Trophoblast cell (in vitro differentiated cells and primary cell): ENCODE measurements around the gene GADL1.

Source experiments
- DNase-seq, 2 donors: peaks; one replicate each; pipeline ENCODE4 v3.0.0-alpha.2; 2016
- H2AFZ ChIP-seq: 2 replicates; pipeline ENCODE4 v1.6.1; 2013; ENCODE audit warnings: low read length, moderate library complexity, mild to moderate bottlenecking; ENCODE audit not compliant: insufficient read depth, poor library complexity
- H2AK5ac ChIP-seq: 2 replicates; pipeline ENCODE4 v1.6.1; 2013; ENCODE audit warnings: mild to moderate bottlenecking, low read length
- H2BK120ac ChIP-seq: 2 replicates; pipeline ENCODE4 v1.6.1; 2013; ENCODE audit warnings: low read length, mild to moderate bottlenecking, moderate library complexity; ENCODE audit not compliant: insufficient read depth, poor library complexity
- H2BK12ac ChIP-seq: 2 replicates; pipeline ENCODE4 v1.6.1; 2013; ENCODE audit warnings: mild to moderate bottlenecking, low read length, moderate library complexity
- H2BK5ac ChIP-seq: 2 replicates; pipeline ENCODE4 v1.6.1; 2013; ENCODE audit warnings: low read length, low read depth, moderate library complexity, mild to moderate bottlenecking; ENCODE audit not compliant: poor library complexity
- H3K14ac ChIP-seq: 2 replicates; pipeline ENCODE4 v1.6.1; 2013; ENCODE audit warnings: mild to moderate bottlenecking, low read length
- H3K18ac ChIP-seq: 2 replicates; pipeline ENCODE4 v1.6.1; 2013; ENCODE audit warnings: mild to moderate bottlenecking, low read length
- H3K23ac ChIP-seq: 2 replicates; pipeline ENCODE4 v1.6.1; 2013; ENCODE audit warnings: low read length
- H3K27ac ChIP-seq: 2 replicates; pipeline ENCODE4 v1.5.1; 2013; ENCODE audit warnings: low read depth, mild to moderate bottlenecking, inconsistent platforms, low read length, moderate library complexity
- H3K27me3 ChIP-seq: 2 replicates; pipeline ENCODE4 v1.6.1; 2013; ENCODE audit warnings: inconsistent platforms, mild to moderate bottlenecking, low read length, moderate library complexity; ENCODE audit not compliant: insufficient read depth
- H3K36me3 ChIP-seq, 2 experiments: 1 replicate in 1 of 2; 2 replicates in 1 of 2; pipeline ENCODE4 v1.6.1; 2013; ENCODE audit warnings: low read length in 2 of 2, mild to moderate bottlenecking in 2 of 2, moderate library complexity in 1 of 2; ENCODE audit not compliant: insufficient read depth in 2 of 2, control insufficient read depth in 1 of 2
- H3K4ac ChIP-seq: 2 replicates; pipeline ENCODE4 v1.6.1; 2013; ENCODE audit warnings: low read depth, mild to moderate bottlenecking, low read length, moderate library complexity
- H3K4me1 ChIP-seq, 2 experiments: 1 replicate in 1 of 2; 2 replicates in 1 of 2; pipeline ENCODE4 v1.6.1; 2013; ENCODE audit warnings: low read length in 2 of 2, mild to moderate bottlenecking in 2 of 2, moderate library complexity in 1 of 2; ENCODE audit not compliant: insufficient read depth in 2 of 2, control insufficient read depth in 1 of 2
- H3K4me2 ChIP-seq: 2 replicates; pipeline ENCODE4 v1.6.1; 2013; ENCODE audit warnings: inconsistent platforms, mild to moderate bottlenecking, low read length, moderate library complexity
- H3K4me3 ChIP-seq: 2 replicates; pipeline ENCODE4 v1.5.1; 2013; ENCODE audit warnings: mild to moderate bottlenecking, low read depth, low read length, inconsistent platforms
- H3K79me1 ChIP-seq: one replicate; pipeline ENCODE4 v1.6.1; 2013; ENCODE audit warnings: low read length
- H3K79me2 ChIP-seq: 2 replicates; pipeline ENCODE4 v1.6.1; 2013; ENCODE audit warnings: low read length, mild to moderate bottlenecking; ENCODE audit not compliant: control insufficient read depth, insufficient read depth, poor library complexity
- H3K9ac ChIP-seq: 2 replicates; pipeline ENCODE4 v1.6.1; 2013; ENCODE audit warnings: mild to moderate bottlenecking, low read length
- H3K9me3 ChIP-seq: 2 replicates; pipeline ENCODE4 v1.6.1; 2013; ENCODE audit warnings: low read depth, mild to moderate bottlenecking, control low read depth, inconsistent platforms, low read length; ENCODE audit not compliant: insufficient read depth
- H4K12ac ChIP-seq: 2 replicates; pipeline ENCODE4 v1.6.1; 2013; ENCODE audit warnings: low read depth, mild to moderate bottlenecking, low read length, moderate library complexity
- H4K8ac ChIP-seq: 2 replicates; pipeline ENCODE4 v1.6.1; 2013; ENCODE audit warnings: low read depth, mild to moderate bottlenecking, low read length, moderate library complexity
- H4K91ac ChIP-seq: one replicate; pipeline ENCODE4 v1.6.1; 2013; ENCODE audit warnings: low read depth, mild to moderate bottlenecking, low read length, moderate library complexity
- WGBS: extraction: QIAGEN DNeasy Blood & Tissue Kit; methylation state at CpG from one replicate; pipeline ENCODE4 v1.1.7; 2013; ENCODE audit warnings: missing lambda C conversion rate; ENCODE audit not compliant: insufficient read length, insufficient coverage; ENCODE audit errors: extremely low coverage; 5-methylcytosine and 5-hydroxymethylcytosine counted together

The GADL1 gene

DNA sequence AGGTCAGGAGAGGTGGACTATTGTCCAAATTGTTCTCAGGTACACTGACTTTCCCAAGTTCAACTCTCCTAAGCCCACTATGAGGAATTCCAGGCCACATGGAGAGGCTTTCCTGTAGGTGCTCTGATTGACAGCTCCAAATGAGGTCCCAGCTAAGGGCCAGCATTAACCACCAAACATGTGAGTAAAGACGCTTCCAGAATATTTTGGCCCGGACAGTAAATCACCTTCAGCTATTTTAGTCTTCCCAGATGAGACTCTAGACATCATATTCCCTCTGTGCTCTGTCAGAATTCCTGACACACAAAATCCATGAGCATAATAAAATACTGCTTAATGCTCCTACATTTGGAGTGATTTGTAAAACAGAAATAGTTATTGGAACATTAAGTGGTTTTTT lies 152.6 kb downstream of the GADL1 start:
- Histone ChIP-seq H2BK120ac (no peak overlapping the region), H2AFZ (no peak overlapping the region), H3K36me3 (no peaks in the 10 kb centered on the region), H3K27me3 (no peaks in the 10 kb centered on the region), H3K4ac (no peak overlapping the region), H3K23ac (no peak overlapping the region), H4K12ac (no peak overlapping the region), H2BK12ac (no peak overlapping the region), H3K4me2 (no peak overlapping the region), H3K79me2 (no peaks in the 10 kb centered on the region), H3K27ac (no peak overlapping the region), H3K4me3 (no peak overlapping the region), H3K9me3 (no peaks in the 10 kb centered on the region), H2AK5ac (no peak overlapping the region), H3K4me1 (no peaks in the 10 kb centered on the region), H2BK5ac (no peak overlapping the region), H4K91ac (no peak overlapping the region), H4K8ac (no peak overlapping the region), H3K18ac (no peak overlapping the region), H3K9ac (no peak overlapping the region), H3K14ac (no peak overlapping the region), H3K79me1 (no peaks in the 10 kb centered on the region)
- DNase-seq: no peak
- no CpG with 5 or more reads among the region's 2 CpGs for WGBS

DNA sequence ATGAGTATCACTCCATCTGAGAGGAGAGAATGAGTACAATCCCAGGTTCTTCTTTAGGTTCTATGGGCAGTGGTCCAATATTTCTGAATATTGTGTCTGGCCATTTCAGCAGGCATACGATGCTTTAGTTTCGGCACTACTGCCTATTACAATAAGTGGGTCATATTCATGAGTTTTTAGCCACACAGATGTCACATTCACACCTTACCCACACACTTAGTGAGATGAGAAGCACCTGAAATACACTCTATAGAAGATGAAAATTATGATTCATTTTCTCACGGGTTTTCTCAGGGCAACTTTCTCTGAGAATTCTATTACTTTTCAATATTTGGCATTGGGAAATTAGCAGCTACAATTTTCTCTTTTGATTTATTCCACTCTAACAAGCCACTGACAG lies 155.9 kb downstream of the GADL1 start:
- H3K23ac ChIP-seq: no peak overlapping the region
- no peak overlapping the region for H2BK5ac ChIP-seq
- no peak overlapping the region for H3K4me3 ChIP-seq
- no peak overlapping the region for H4K91ac ChIP-seq
- H3K9me3 ChIP-seq: no peaks in the 10 kb centered on the region
- no peak overlapping the region for H2BK12ac ChIP-seq
- H2BK120ac ChIP-seq: no peak overlapping the region
- no peak overlapping the region for H2AFZ ChIP-seq
- no peak overlapping the region for H3K18ac ChIP-seq
- no peak overlapping the region for H3K9ac ChIP-seq
- no peaks in the 10 kb centered on the region for H3K36me3 ChIP-seq
- no peaks in the 10 kb centered on the region for H3K79me1 ChIP-seq
- no peak overlapping the region for H3K14ac ChIP-seq
- H4K12ac ChIP-seq: no peak overlapping the region
- H3K4me1 ChIP-seq: no peaks in the 10 kb centered on the region
- no CpG with 5 or more reads among the region's 3 CpGs for WGBS
- no peak for DNase-seq
- no peak overlapping the region for H3K4ac ChIP-seq
- no peak overlapping the region for H2AK5ac ChIP-seq
- no peak overlapping the region for H3K27ac ChIP-seq
- H4K8ac ChIP-seq: no peak overlapping the region
- no peaks in the 10 kb centered on the region for H3K27me3 ChIP-seq
- no peaks in the 10 kb centered on the region for H3K79me2 ChIP-seq
- no peak overlapping the region for H3K4me2 ChIP-seq

DNA sequence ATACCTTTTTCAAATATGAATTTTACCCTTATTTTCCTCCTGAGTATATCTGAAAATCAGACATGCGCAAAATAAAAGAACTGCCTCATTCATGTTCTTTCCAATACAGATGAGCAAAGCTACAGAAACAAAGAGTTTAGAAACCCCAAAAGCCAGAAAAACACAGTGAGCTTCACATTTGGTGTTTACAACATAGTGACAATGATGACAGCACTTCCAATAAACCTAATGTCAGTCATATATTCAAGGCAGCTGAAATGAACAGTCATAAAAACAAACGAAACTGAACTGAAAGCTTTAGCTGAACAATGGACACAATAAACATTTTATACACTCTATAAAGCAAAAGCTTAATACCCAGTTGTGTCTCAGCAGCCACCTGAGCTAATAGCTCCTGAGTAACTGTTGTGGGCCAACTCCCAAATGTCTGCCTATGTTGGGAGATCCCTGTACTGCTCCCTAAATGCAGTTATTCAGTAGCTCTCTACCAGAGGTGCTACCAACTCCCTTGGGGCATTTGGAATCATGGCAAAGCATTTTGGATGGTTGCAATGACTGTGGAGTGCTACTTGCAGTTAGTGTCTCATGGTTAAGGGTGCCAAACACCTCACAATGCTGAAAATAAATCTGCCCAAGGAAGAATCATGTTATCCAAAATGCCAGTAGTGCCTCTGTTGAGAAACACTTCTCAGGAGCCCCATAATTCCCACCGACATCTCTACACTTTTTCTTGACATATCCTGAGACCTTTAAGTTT lies 156.5 kb downstream of the GADL1 start:
- Histone ChIP-seq H3K9me3 (no peaks in the 10 kb centered on the region), H3K79me2 (no peaks in the 10 kb centered on the region), H4K12ac (no peak overlapping the region), H2AFZ (no peak overlapping the region), H3K79me1 (no peaks in the 10 kb centered on the region), H3K9ac (no peak overlapping the region), H3K4me1 (no peaks in the 10 kb centered on the region), H4K91ac (no peak overlapping the region), H3K4me2 (no peak overlapping the region), H2BK5ac (no peak overlapping the region), H3K14ac (no peak overlapping the region), H2BK120ac (no peak overlapping the region), H4K8ac (no peak overlapping the region), H3K18ac (no peak overlapping the region), H3K27me3 (no peaks in the 10 kb centered on the region), H2AK5ac (no peak overlapping the region), H3K4me3 (no peak overlapping the region), H3K23ac (no peak overlapping the region), H3K36me3 (no peaks in the 10 kb centered on the region), H2BK12ac (no peak overlapping the region), H3K4ac (no peak overlapping the region), H3K27ac (no peak overlapping the region)
- no peak for DNase-seq
- WGBS: no CpG with 5 or more reads among the region's 3 CpGs

DNA sequence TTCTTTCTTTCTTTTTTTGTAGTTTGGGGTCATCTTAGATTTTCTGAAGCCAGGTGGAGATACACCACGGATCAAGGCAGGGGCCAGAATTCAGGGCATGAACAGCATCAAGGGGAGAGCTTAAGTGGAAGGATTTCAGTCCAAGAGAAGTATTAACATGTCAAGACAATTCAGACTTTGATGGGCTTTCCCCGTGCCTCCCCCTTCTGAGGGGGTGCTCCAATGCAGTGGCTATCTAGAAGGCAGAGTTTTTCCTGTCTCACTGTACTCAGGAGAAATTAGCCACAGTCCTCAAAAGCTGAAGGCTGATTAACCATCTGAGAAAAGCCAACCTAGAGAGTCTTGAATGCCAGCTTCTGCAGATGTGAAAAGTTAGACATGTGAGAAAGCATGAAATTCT lies 160.8 kb downstream of the GADL1 start:
- H4K91ac ChIP-seq: no peak overlapping the region
- H3K9ac ChIP-seq: no peak overlapping the region
- no peak overlapping the region for H2BK12ac ChIP-seq
- no peak overlapping the region for H3K4me2 ChIP-seq
- no peak overlapping the region for H3K27ac ChIP-seq
- H3K79me1 ChIP-seq: no peaks in the 10 kb centered on the region
- H3K4me1 ChIP-seq: no peaks in the 10 kb centered on the region
- no peak overlapping the region for H2BK120ac ChIP-seq
- H3K23ac ChIP-seq: no peak overlapping the region
- WGBS: no CpG with 5 or more reads among the region's 2 CpGs
- no peak overlapping the region for H4K8ac ChIP-seq
- no peaks in the 10 kb centered on the region for H3K9me3 ChIP-seq
- no peak overlapping the region for H4K12ac ChIP-seq
- H3K4me3 ChIP-seq: no peak overlapping the region
- no peak overlapping the region for H2AK5ac ChIP-seq
- no peak overlapping the region for H2BK5ac ChIP-seq
- no peaks in the 10 kb centered on the region for H3K27me3 ChIP-seq
- no peaks in the 10 kb centered on the region for H3K79me2 ChIP-seq
- H3K36me3 ChIP-seq: no peaks in the 10 kb centered on the region
- no peak overlapping the region for H3K18ac ChIP-seq
- H2AFZ ChIP-seq: no peak overlapping the region
- no peak for DNase-seq
- no peak overlapping the region for H3K14ac ChIP-seq
- H3K4ac ChIP-seq: no peak overlapping the region
